Measurements from ENCODE around the gene HOXA5. TPM values are rescaled to one million over a fixed set of nuclear protein-coding genes. Genes with fewer than 3 reads are reported as not detected.

Gene HOXA5
- total RNA-seq, 1 experiment from 2014 or later = not detected

DNA sequence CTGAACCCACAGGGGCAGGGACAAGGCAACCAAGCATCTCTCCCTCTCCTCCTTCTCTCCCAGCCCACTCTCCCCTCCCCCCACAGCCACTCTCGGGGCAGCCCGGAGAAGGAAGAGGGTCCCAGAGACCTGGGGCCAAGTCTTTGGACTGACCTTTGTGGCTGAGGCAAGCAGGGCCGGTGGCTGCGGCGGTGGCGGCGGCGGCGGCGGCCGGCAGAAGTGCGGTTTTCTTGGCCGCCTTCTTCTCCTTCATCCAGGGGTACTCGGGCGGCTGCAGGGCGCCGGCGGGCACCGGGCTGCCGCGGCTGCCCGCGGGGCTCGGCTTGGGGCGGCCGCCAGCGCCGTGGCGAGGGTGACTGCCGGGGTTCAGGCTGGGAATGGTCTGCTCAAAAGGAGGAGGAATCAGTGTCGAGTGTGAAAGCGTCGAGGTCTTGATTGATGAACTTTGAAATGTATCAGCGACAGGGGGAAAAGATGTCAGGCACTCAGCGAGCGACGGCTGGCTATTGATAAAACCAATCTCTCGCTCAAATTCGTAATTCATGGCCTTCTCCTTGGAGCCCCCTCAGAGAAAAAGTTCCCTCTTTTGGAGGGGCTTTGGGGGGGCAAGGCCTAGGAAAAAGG, 41.4 kb downstream of the HOXA5 start:
- H3K9ac ChIP-seq (ENCODE audit: extremely low read depth, insufficient read length, low read length) = no peak overlapping the region
- no peak overlapping the region for H3K23ac ChIP-seq (ENCODE audit: insufficient read length, low read depth, low read length)
- DNase-seq = no peak
- no peak overlapping the region for H3K18ac ChIP-seq (ENCODE audit: insufficient read length, low read depth, low read length)
- H4K5ac ChIP-seq (ENCODE audit: insufficient read length, low read depth, low read length) = no peak overlapping the region
- H4K91ac ChIP-seq (ENCODE audit: insufficient read length, low read depth, low read length) = no peak overlapping the region
- no CpG with 5 or more reads among the region's 39 CpGs for WGBS (ENCODE audit: extremely low coverage, insufficient read length, low lambda C conversion rate)
- no peak overlapping the region for H3K27ac ChIP-seq (ENCODE audit: insufficient read length, low read depth, low read length)
- H2BK120ac ChIP-seq (ENCODE audit: low read depth, low read length, poor library complexity, severe bottlenecking) = no peak overlapping the region
- no peak overlapping the region for H3T11ph ChIP-seq (ENCODE audit: low read length)
- H3K9me3 ChIP-seq (ENCODE audit: control insufficient read depth, low read depth, low read length) = no peaks in the 10 kb centered on the region
- Mint-ChIP-seq H3K4me1 (peaks cover 17 to 50% of the 10 kb centered on the region in 2 experiments), H3K27ac (no peak overlapping the region), H3K4me3 (peak overlapping the region in 1 of 2 experiments; percentile 58; a peak in 3 of 5 replicates), H3K36me3 (ENCODE audit: insufficient read depth in 1 of 3, low read depth in 3 of 3) (no peaks in the 10 kb centered on the region), H3K27me3 (ENCODE audit: low read depth) (peaks cover 100% of the 10 kb centered on the region), H3K9me3 (peaks cover 8 to 22% of the 10 kb centered on the region in 2 experiments)
- H3K79me1 ChIP-seq (ENCODE audit: insufficient read depth, low read depth, low read length, poor library complexity, severe bottlenecking) = no peaks in the 10 kb centered on the region
- no peak overlapping the region for H3K56ac ChIP-seq (ENCODE audit: insufficient read length, low read depth, low read length)
- H3K27me3 ChIP-seq (ENCODE audit: insufficient read depth, low read length) = peaks cover 98% of the 10 kb centered on the region
- no peaks in the 10 kb centered on the region for H3K79me2 ChIP-seq (ENCODE audit: insufficient read depth, low read length)
- no peak overlapping the region for H2AFZ ChIP-seq (ENCODE audit: low read length)
- H3K23me2 ChIP-seq (ENCODE audit: insufficient read length, low read depth, low read length, poor library complexity, severe bottlenecking) = no peaks in the 10 kb centered on the region
- H3K14ac ChIP-seq (ENCODE audit: insufficient read depth, low read length) = no peak overlapping the region
- no peak overlapping the region for H2BK5ac ChIP-seq (ENCODE audit: insufficient read length, low read length)
- no peak overlapping the region for H4K8ac ChIP-seq (replicated peaks; ENCODE audit: insufficient read length, low read depth, low read length)
- no peak overlapping the region for H2BK15ac ChIP-seq (ENCODE audit: low read depth, low read length)
- TF ChIP-seq, protein P1, sequence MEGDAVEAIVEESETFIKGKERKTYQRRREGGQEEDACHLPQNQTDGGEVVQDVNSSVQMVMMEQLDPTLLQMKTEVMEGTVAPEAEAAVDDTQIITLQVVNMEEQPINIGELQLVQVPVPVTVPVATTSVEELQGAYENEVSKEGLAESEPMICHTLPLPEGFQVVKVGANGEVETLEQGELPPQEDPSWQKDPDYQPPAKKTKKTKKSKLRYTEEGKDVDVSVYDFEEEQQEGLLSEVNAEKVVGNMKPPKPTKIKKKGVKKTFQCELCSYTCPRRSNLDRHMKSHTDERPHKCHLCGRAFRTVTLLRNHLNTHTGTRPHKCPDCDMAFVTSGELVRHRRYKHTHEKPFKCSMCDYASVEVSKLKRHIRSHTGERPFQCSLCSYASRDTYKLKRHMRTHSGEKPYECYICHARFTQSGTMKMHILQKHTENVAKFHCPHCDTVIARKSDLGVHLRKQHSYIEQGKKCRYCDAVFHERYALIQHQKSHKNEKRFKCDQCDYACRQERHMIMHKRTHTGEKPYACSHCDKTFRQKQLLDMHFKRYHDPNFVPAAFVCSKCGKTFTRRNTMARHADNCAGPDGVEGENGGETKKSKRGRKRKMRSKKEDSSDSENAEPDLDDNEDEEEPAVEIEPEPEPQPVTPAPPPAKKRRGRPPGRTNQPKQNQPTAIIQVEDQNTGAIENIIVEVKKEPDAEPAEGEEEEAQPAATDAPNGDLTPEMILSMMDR (conservative IDR thresholded peaks at IDR 0.05) = no peak
- no peak overlapping the region for H3K4me2 ChIP-seq (ENCODE audit: insufficient read depth, insufficient read length, low read length)
- H3K4me1 ChIP-seq (ENCODE audit: insufficient read depth, low read length) = no peaks in the 10 kb centered on the region
- no peak overlapping the region for H3K4ac ChIP-seq (ENCODE audit: low read depth, low read length)
- H2BK12ac ChIP-seq (ENCODE audit: insufficient read length, low read depth, low read length) = no peak overlapping the region
- no peak overlapping the region for H2AK5ac ChIP-seq (ENCODE audit: insufficient read length, low read length)
- no peak overlapping the region for H2BK20ac ChIP-seq (ENCODE audit: low read depth, low read length, poor library complexity, severe bottlenecking)
- peaks cover 2% of the 10 kb centered on the region for H4K20me1 ChIP-seq (ENCODE audit: control insufficient read depth, insufficient read depth, insufficient read length)

Measured in H9 (cell line).